SK-N-SH (cell line): ENCODE measurements around the gene ZBTB49. TPM values are rescaled to one million over a fixed set of nuclear protein-coding genes. Genes with fewer than 3 reads are reported as not detected.

Source experiments
- CTCF ChIA-PET: fragments of 300-600, 350-600 bp; formaldehyde crosslinking; extraction: SDS; loops from one replicate; lab custom pipeline; 2021; lab: Yijun Ruan, JAX
- POLR2A ChIA-PET: fragments of 350-600 bp; sonication (Branson Sonifier 250); formaldehyde crosslinking; extraction: SDS; loops from one replicate; lab custom pipeline; 2020; ENCODE audit warnings: antibody characterized with exemption, inconsistent platforms; lab: Yijun Ruan, JAX
- DNase-seq: peaks from one replicate; pipeline ENCODE4 v3.0.0; 2012
- H2AFZ ChIP-seq: fragments of 200-600 bp; sonication (generic); 2 replicates; pipeline ENCODE4 v1.8.1; 2016; ENCODE audit warnings: antibody characterized with exemption, mild to moderate bottlenecking, low read depth
- H3F3A ChIP-seq: fragments of 200-600 bp; sonication (generic); replicated peaks from 2 replicates; pipeline ENCODE3; 2016; ENCODE audit warnings: antibody characterized with exemption, mild to moderate bottlenecking; ENCODE audit not compliant: insufficient read depth
- H3K27ac ChIP-seq, 2 experiments: fragments of 200-500 bp in 1 of 2; fragments of 200-600 bp in 1 of 2; sonication (Bioruptor generic) in 1 of 2; sonication (generic), shearing (Covaris generic) in 1 of 2; 2 replicates each; pipeline versions ENCODE4 v1.5.1 to v1.6.1; 2014 to 2016; ENCODE audit warnings: low read depth in 2 of 2, inconsistent platforms in 1 of 2, low read length in 1 of 2, mild to moderate bottlenecking in 1 of 2, mixed read lengths in 1 of 2
- H3K27me3 ChIP-seq: fragments of 200-600 bp; sonication (generic), shearing (Covaris generic); 2 replicates; pipeline ENCODE4 v1.6.1; 2016; ENCODE audit warnings: mixed run types; ENCODE audit not compliant: insufficient read depth
- H3K36me3 ChIP-seq, 2 experiments: fragments of 200-500 bp in 1 of 2; fragments of 200-600 bp in 1 of 2; sonication (Bioruptor generic) in 1 of 2; sonication (generic) in 1 of 2; replicated peaks in 1 of 2; 2 replicates each; pipeline versions ENCODE3 to v1.5.1; 2014 to 2016; ENCODE audit warnings: low read length in 1 of 2, mild to moderate bottlenecking in 1 of 2; ENCODE audit not compliant: insufficient read depth in 2 of 2, control insufficient read depth in 1 of 2
- H3K4me1 ChIP-seq, 2 experiments: fragments of 200-500 bp in 1 of 2; fragments of 200-600 bp in 1 of 2; sonication (Bioruptor generic) in 1 of 2; sonication (generic), shearing (Covaris generic) in 1 of 2; 2 replicates each; pipeline versions ENCODE4 v1.5.1 to v1.6.1; 2014 to 2016; ENCODE audit warnings: low read depth in 1 of 2, low read length in 1 of 2, mixed run types in 1 of 2; ENCODE audit not compliant: insufficient read depth in 2 of 2, control insufficient read depth in 1 of 2
- H3K4me2 ChIP-seq: fragments of 200-600 bp; sonication (generic), shearing (Covaris generic); 2 replicates; pipeline ENCODE4 v1.6.1; 2017; ENCODE audit warnings: mixed run types
- H3K4me3 ChIP-seq, 2 experiments: fragments of 200-500 bp in 1 of 2; fragments of 200-600 bp in 1 of 2; sonication (Bioruptor generic) in 1 of 2; sonication (generic), shearing (Covaris generic) in 1 of 2; 2 replicates each; pipeline versions ENCODE4 v1.5.1 to v1.8.1; 2014 to 2016; ENCODE audit warnings: low read depth in 2 of 2, inconsistent platforms in 1 of 2, low read length in 1 of 2, mild to moderate bottlenecking in 1 of 2, mixed read lengths in 1 of 2, moderate library complexity in 1 of 2
- H3K79me2 ChIP-seq: fragments of 200-600 bp; sonication (generic); 2 replicates; pipeline ENCODE4 v1.8.1; 2017; ENCODE audit warnings: mild to moderate bottlenecking; ENCODE audit not compliant: insufficient read depth
- H3K9ac ChIP-seq: fragments of 200-600 bp; sonication (generic); 2 replicates; pipeline ENCODE4 v1.6.1; 2017; ENCODE audit warnings: mixed run types
- H3K9me2 ChIP-seq: fragments of 200-600 bp; sonication (generic); 2 replicates; pipeline ENCODE4 v1.6.1; 2017; ENCODE audit warnings: mixed run types
- H3K9me3 ChIP-seq: fragments of 200-600 bp; sonication (generic); 2 replicates; pipeline ENCODE4 v1.6.1; 2017; ENCODE audit warnings: mixed run types, mild to moderate bottlenecking, moderate library complexity
- H4K20me1 ChIP-seq: fragments of 200-600 bp; sonication (generic); 2 replicates; pipeline ENCODE4 v1.6.1; 2017; ENCODE audit warnings: mild to moderate bottlenecking, mixed run types; ENCODE audit not compliant: insufficient read depth
- CHD2 ChIP-seq: fragments of 150-350 bp; IDR thresholded peaks from 2 replicates; pipeline ENCODE4 v1.6.1; 2018; ENCODE audit warnings: low read length; ENCODE audit not compliant: partially characterized antibody
- CTCF ChIP-seq: fragments of 200-600 bp; sonication (generic); IDR thresholded peaks from 2 replicates; pipeline ENCODE4 v1.6.1; 2017; ENCODE audit warnings: antibody characterized with exemption, mild to moderate bottlenecking, moderate library complexity
- EZH2phosphoT487 ChIP-seq: fragments of 200-600 bp; sonication (generic); IDR thresholded peaks from 2 replicates; pipeline ENCODE4 v1.6.1; 2017; ENCODE audit warnings: low read depth, mixed run types, mild to moderate bottlenecking, antibody characterized with exemption, moderate library complexity, borderline replicate concordance
- FOXM1 ChIP-seq: IDR thresholded peaks from 2 replicates; pipeline ENCODE4 v1.4.0; 2012; ENCODE audit warnings: low read depth, mild to moderate bottlenecking
- JUND ChIP-seq: IDR thresholded peaks from 2 replicates; pipeline ENCODE4 v1.4.0; 2012
- PBX3 ChIP-seq: IDR thresholded peaks from 2 replicates; pipeline ENCODE4; 2012
- RAD21 ChIP-seq: IDR thresholded peaks from 2 replicates; pipeline ENCODE4 v1.6.1; 2012; ENCODE audit warnings: mild to moderate bottlenecking, low read length
- RCOR1 ChIP-seq: fragments of 150-350 bp; IDR thresholded peaks from 2 replicates; pipeline ENCODE4 v1.6.1; 2017; ENCODE audit warnings: antibody characterized with exemption, low read length
- RFX5 ChIP-seq: IDR thresholded peaks from 2 replicates; pipeline ENCODE4 v1.6.1; 2012; ENCODE audit warnings: mild to moderate bottlenecking, improper control_type of control experiment, low read length
- SIN3A ChIP-seq: IDR thresholded peaks from 2 replicates; pipeline ENCODE4 v1.6.1; 2012; ENCODE audit warnings: low read depth, mild to moderate bottlenecking, low read length, moderate library complexity, borderline replicate concordance
- TAF1 ChIP-seq: IDR thresholded peaks from 2 replicates; pipeline ENCODE4 v1.6.1; 2012; ENCODE audit warnings: low read depth, mild to moderate bottlenecking, low read length, moderate library complexity, borderline replicate concordance
- TCF12 ChIP-seq: IDR thresholded peaks from 2 replicates; pipeline ENCODE4 v1.4.0; 2012
- WGBS: methylation state at CpG from one replicate; pipeline ENCODE4 v1.1.6; 2017; ENCODE audit warnings: low lambda C conversion rate; 5-methylcytosine and 5-hydroxymethylcytosine counted together
- polyA plus RNA-seq, 3 experiments: library from polyadenylated mRNA; depleted of rRNA; stranded (reverse); fragments of >200 nt; gene quantifications; 2 replicates each; pipeline ENCODE4 v1.2.3, GENCODE V29; 2012

ZBTB49 gene
- polyA plus RNA-seq, 1 of the 3 experiments (the other 2 are of a cell fraction), result 3.1 TPM

DNA sequence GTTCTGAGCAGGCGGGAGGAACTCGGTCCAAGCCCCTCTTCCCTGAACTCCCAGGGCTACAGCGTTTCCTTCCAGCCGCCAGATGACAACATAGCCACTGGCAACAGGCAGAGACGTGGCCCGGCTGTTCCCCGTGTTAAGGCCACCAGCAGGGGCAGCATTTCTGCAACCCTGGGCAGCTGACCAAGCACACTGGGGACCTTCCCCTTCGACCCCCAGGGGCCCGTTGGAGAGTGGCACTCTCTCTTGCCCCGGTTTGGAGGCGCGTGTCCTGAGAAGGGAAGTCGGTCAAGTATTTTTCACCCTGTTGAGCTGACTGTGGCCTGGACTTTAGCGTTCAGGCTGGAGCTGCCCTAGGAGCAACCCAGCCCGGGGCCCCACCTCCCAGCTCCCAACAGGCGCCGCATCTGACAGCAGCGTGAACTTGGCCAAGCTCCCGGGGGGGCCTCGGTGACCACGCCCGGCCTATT is 37.6 kb downstream of the ZBTB49 start:
- Histone ChIP-seq H3K4me2 (no peak overlapping the region), H3F3A (no peaks in the 10 kb centered on the region), H3K4me3 (no peak overlapping the region), H3K36me3 (no peaks in the 10 kb centered on the region), H3K27me3 (no peaks in the 10 kb centered on the region), H3K9me2 (no peaks in the 10 kb centered on the region)
- ChIA-PET CTCF (interaction anchor here (0.8 to 1.5 kb wide), 9 partner anchors 9 to 157 kb away, joined by 3 to 9 read pairs (median 3); no protein-coding TSS in a partner anchor), POLR2A (no interaction called here)
- DNase-seq, result peak; percentile 78
- whole genome bisulfite sequencing, result 60% methylated on average over 14 of the region's 22 CpGs
- TF ChIP-seq RFX5, result no peak
- TF ChIP-seq TCF12, result no peak
- no peak for TF ChIP-seq TAF1
- peak; percentile 25; the same call in 1 of the 2 replicates for TF ChIP-seq CTCF
- TF ChIP-seq, all 33 proteins: peak for 1
- no peaks in the 10 kb centered on the region for H3K9me3 ChIP-seq
- no peaks in the 10 kb centered on the region for H4K20me1 ChIP-seq
- H3K79me2 ChIP-seq, result no peaks in the 10 kb centered on the region
- H2AFZ ChIP-seq, result no peak overlapping the region
- no peak overlapping the region for H3K27ac ChIP-seq
- no peak overlapping the region for H3K9ac ChIP-seq
- H3K4me1 ChIP-seq, result no peaks in the 10 kb centered on the region; a peak in 1 of 4 replicates

DNA sequence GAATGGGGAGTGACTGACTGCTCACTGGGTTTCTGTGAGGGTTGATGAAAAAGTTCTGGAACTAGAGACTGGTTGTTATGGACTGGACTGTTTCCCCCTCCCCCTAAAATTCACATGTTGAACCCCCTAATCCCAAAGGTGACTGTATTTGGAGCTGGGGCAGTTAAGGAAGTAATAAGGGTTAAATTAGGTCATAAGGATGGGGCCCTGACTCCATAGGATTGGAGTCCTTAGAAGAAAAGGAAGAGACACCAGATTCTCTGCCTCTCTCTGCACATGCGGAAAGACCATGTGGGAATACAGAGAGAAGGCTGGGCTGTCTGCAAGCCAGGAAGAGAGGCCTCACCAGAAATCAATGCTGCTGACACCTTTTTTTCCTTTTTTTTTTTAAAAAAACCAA is 38.2 kb downstream of the ZBTB49 start:
- 100% methylated on average over 1 of the region's 1 CpG for WGBS
- CTCF ChIA-PET, result interaction anchor here (0.8 to 1.5 kb wide), 7 partner anchors 8 to 158 kb away, joined by 3 to 9 read pairs (median 4); no protein-coding TSS in a partner anchor
- Histone ChIP-seq H3K36me3 (no peaks in the 10 kb centered on the region), H3K9ac (no peak overlapping the region), H3F3A (no peaks in the 10 kb centered on the region), H3K27ac (no peak overlapping the region), H3K9me2 (no peaks in the 10 kb centered on the region), H4K20me1 (no peaks in the 10 kb centered on the region), H3K4me2 (no peak overlapping the region), H3K4me1 (no peaks in the 10 kb centered on the region; a peak in 1 of 4 replicates), H2AFZ (no peak overlapping the region), H3K79me2 (no peaks in the 10 kb centered on the region), H3K9me3 (no peaks in the 10 kb centered on the region), H3K27me3 (no peaks in the 10 kb centered on the region), H3K4me3 (no peak overlapping the region)
- no peak for DNase-seq
- POLR2A ChIA-PET, result no interaction called here
- TF ChIP-seq FOXM1, result no peak
- TF ChIP-seq EZH2phosphoT487, result no peak
- TF ChIP-seq SIN3A, result no peak
- TF ChIP-seq RCOR1, result no peak
- TF ChIP-seq PBX3, result no peak
- TF ChIP-seq JUND, result no peak
- no peak for TF ChIP-seq TCF12
- TF ChIP-seq RAD21, result no peak
- TF ChIP-seq CHD2, result no peak
